ENCODE data around the gene TFIP11.
A peak's percentile ranks its signal among the peaks of the same experiment; 100 is the strongest.

Gene TFIP11

DNA sequence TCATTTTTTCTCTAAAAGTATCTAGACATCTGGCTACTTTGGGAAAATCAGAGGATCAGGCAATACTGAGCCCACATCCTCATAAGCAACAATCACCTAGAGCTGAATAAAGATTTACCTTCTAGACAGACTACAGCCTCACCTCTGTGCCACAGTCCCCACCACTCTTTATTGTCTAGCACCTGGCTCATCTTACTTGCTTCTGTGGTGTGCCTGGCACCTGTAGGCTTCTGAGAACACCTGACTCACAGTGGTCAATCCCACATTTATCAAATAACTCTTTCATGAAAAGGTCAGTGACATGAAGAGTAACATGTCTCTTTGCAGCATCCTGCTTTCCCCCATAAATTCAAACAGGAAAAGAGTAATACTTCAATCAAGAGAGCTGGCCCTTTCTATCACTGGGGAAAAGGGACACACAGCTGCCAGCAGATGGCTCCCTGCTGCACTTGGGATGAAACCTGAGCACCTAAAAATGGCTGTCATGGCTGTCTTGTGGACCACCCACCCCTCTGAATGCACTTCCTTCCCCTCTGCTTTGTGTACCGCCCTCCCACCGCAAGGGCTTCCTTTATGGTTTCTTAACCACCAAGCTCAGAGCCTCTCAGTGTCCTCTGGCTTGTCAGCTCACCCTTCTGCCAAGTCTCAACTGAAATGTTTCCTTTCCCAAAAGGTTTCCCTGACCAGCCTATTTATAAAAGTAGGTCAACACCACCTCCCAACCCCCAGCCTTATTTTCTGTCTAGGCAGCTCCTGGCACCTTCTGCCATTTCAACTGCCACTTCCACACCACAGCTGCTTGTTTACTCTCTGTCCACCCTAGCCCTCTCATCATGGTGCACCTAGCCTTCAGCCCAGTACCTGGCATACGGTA lies 9.3 kb downstream of the TFIP11 start:
- DNase-seq = peak; percentile 71

DNA sequence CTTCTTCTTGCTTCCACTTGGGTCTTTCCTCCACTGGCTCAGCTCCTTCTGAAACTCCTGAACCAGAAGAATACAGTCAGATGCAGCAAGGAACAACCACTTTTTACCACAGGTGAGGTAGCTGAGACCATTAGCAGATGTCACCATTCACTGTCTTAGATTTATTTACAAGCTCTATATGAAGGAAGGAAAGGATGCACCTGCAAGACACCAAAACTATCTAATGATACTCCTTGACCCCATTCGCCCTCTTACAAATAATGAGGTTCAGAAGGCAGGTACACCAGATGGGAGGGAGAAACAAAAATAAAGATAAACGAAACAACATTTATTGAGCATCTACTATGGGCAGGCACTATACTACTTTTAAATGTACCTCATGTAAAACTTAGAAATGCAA lies 10.3 kb downstream of the TFIP11 start:
- DNase-seq = no peak

DNA sequence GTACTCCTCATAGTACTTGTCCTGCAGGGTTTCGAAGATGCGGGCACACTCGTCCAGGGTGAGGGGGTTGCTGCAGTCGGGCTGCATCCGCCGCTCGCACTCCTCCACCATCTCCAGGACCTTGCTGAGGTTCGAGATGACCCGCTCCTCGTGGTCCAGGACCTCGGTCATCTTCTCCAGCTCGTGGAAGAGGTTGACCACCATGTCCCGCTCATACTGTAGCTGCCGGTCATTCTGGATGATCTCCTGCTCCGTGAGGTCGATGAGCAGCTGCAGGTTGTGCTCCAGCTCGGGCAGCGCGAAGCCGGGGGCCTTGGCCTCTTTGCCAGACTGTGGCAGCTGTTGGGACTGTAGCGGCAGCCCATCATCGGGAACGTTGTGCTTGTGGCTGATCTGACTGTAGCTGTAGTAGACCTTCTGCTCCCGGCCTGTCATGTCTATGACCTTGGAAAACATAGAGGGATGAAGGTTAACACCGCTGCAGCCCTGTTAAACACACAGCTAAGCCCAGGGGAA lies 13.0 kb downstream of the TFIP11 start:
- DNase-seq = no peak

DNA sequence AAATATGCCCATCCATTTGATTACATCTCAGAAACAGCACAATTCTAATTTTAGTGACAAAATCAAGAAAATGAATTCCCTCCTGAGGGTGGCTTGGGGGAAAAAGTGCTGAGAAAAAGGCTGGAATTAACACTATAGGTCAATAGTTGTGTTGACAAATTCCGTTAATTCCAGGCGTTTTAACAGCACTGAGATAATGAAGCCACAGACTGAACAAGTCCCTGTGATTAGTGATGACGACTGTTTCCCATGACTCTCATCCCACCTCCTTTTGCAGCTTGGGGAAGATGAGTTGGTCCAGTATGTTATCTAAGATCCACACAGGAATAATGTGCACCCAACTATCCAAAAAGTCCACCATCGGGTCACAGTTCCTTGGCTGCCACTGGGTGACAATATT lies 15.8 kb downstream of the TFIP11 start:
- no peak for DNase-seq

DNA sequence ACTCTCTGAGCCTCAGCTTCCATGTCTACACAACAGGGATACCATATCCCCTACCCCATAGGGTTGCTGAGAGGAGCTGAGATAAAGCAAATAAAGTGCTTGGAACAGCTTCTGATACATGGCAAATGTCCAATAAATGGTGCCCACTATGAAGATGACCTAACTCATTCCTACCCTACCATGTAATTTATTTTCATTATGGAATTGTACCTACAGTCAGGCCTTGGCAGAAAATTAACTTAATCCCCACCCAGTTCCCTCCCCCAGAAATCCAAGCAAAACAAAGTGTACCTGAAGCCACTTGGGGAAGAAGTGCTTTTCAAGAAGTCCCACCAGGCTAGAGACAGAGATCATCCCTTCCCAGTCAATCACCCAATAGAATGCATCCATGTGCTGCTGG lies 17.8 kb downstream of the TFIP11 start:
- no peak for DNase-seq

DNA sequence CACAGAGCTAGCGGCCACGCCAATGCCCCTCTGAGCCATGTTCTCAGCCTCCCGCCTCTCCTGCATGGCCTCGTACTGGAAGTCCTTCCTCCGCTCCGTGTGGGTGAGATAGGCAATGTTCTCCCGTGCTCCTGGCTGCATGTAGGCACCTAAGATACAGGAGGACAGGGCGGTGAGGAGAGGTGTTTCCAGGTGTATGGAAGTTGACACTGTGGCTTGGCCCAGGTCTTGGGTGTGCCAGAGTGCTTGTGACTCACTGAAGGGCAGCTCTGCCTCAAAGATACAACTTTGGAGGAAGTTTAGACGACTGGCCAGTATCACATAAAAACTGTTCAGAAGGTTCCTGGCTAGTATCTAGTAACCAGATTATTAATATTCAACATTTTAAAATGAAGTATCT lies 20.1 kb downstream of the TFIP11 start:
- no peak for DNase-seq

DNA sequence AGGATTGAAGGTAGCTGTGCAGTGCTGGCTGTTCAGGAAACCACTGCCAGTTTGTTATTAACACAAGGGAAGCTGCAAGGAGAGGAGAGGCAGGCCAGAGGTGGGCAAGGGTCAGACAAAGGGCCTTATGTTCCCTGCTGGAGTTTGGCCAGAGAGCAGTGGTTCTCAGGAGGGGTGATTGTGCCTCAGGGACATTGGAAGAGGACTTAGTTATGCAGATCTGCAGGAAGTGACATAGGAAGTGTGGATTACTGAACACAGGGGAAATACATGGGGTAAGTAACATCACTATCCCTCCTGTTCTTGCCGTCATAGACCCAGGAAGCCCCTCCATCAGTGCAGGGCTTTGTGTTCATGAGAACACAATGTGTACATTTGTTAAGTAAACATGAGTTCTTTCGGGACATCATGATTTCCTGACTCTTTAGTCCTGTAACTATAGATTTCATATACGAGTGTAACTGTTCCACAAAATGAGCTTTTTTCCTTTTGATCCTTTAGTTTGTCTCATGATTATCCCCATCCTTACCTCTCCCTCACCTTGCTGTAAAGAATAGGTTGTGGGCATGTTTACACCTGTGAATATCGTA lies 22.7 kb downstream of the TFIP11 start:
- DNase-seq = no peak

DNA sequence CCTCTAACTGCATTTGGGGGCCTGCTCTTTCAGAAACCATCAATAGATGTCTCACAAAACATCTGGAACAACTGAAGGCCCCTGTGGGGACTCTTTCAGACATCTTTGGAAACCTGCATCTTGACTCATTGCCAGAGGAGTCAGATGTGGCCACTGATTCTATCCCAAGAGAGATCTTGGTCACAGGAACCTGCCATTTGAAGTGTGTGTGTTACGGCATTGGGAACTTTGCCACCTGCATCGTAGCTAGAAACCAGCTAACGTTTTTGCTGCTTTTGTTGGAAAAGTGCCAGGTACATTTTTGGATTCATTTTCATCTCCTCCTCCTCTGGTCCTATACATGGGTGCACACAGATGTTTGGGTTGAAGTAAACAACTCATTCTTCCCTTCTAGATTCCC lies 24.3 kb downstream of the TFIP11 start:
- DNase-seq = no peak

DNA sequence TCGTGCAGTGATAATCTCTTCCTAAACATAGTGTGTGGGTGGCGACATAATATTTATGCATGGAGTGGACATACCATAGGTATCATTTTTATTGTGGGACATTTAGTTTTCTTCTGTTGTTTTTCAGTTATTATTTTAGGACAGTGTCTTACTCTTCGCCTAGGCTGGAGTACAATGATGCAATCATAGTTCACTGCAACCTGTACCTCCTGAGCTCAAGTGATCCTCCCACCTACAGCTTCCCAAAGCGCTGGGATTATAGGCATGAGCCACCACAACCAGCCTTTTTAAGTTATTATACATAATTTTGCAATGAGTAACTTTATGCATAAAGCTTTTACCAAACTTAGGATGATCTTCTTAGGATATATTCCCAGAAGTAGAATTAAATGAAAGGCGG lies 25.9 kb downstream of the TFIP11 start:
- no peak for DNase-seq

DNA sequence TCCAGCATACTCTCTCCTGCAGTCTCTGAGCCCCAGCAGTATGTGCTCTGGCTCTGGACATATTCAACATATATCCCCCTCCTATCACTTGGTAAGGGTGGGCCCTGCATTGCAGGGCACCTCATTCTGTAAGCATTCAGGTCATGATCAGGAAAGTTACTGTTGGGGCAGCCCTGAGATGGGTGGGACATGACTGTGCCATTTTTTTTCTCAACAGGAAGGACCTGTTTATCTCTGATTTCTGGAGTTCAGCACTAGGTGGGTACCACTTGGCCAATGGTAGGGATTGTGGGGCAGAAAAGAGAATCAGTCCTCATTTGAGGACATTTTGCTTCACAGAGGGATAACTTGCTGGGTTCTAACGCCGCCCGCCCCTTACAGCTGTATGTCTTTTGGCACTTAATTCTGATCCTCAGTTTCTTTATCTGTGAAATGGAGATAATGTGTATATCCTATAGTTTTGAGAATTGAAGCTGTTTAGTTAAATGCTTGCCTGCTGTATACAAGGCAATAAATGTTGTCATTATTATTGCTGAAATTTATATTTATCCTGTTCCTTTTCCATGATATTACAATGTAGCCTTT lies 26.4 kb downstream of the TFIP11 start:
- no peak for DNase-seq

DNA sequence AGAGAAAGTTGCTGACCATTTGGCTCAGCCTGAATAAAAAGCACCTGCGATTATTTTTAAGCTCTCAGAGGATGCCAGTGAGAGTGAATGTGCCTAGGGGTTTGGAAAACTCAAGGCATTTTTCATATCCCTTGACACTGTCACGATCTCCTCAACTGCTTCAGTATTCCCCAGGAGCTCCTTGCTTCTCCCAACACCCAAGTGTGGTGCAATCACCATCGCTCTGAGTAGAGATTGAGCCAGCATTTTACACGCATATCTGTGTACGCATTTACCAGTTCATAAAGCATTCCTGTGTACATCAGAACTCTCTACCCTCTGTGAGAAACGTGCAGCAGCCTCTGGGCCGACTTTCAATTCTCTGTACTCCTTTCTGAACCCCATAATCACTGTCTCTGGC lies 27.3 kb downstream of the TFIP11 start:
- no peak for DNase-seq

DNA sequence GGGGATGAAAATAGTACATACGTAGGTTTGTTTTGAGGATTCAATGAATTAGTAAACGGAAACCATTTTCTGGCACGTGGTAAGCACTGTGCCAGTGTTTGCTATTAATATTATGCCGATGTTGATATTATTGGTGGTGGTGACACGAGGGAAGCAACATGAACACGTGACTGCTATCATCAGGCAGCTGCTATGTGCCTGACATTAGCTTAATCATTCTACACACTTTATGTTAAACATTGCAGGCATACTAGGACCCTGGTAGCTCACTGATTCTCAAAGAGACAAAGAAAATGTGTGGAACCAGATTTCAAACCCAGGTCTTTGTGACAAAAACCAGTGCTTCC lies 27.9 kb downstream of the TFIP11 start:
- no peak for DNase-seq

DNA sequence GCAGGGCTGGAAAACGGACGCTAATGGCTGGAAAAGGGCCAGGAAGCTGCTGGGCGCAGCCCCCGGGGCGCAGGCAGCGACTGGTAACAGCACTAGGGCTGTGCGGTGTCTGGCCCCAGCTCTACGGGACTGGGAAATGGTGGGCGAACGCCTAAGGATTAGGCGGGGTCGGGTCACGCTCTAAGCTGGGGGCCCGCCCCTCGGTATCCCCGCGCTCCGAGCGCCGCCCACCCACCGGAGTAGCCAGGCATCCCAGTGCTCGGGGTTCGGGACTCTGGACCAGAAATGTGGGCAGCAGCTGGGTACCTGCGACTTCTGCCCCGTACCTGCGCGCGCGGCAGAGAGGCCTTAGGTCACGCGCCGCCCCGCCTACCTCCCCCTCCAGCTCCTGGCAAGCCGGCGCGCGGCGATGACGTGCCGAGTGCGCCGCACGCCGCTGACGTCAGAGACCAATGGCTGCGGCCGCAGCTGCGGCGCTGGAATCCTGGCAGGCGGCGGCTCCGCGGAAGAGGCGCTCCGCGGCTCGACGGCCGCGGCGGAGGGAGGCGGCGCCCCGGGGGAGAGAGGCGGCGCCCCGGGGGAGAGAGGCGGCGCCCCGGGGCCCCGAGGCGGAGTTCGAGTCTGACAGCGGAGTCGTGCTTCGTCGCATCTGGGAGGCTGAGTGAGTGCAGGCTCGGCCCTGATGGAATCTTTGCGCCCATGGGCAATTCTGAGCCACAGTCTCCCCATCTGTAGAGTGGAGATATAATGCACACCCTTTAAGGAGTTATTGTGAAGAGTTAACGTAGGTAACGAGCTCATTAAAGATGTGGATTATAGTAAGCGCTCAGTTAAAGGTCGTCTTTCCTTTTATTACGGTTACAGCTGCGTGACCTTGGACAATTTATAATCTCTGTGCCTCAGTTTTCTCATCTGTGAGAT lies 28.6 kb downstream of the TFIP11 start, which contains the start of the genes HPS4 and SRRD:
Gene HPS4 (minus strand): TSS at position 345 of the 921 bp plus-strand sequence. CDS start 2,021 bp downstream, outside the sequence.
Gene SRRD (plus strand): TSS at position 439 of the 921 bp plus-strand sequence. CDS start 14 bp downstream, at position 453.
- DNase-seq = peak; percentile 94

DNA sequence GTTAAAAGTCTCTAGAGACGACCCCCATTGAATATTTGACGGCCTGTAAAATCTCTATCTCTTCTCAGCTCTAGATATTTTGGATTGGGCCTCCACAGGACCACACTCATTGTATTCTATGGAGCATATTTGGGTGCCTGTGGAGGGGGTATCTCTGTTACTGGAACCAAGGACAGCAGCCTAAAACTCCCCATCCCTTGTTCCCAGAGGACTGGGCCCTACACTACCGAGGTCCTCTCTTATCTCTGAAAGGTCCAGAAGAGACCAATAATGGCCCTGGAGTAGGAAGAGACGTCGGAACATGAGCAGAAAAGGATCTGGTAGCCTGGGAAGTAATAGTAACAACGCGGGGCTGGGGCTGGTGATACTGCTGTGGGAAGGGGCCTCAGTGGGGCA lies 29.2 kb downstream of the TFIP11 start:
- no peak for DNase-seq

DNA sequence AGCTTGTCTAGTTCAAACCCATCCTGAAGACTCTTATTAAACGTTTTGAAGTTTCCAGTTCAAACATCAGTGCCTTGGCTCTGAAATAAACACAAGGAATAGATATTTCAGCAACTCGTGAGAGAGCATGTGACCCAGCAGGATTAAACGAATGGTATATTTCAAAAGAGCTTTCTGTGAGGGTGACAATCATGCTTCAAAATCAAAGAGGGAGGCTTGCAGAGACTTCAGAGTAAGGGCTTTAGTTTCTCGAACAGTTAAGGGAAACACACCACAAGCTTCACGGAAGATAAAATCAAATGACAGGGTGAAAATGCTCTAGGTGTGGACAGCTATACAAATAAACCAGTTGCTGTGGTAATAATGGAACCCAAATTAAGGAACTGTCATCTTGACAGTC lies 30.1 kb downstream of the TFIP11 start:
- DNase-seq = no peak

DNA sequence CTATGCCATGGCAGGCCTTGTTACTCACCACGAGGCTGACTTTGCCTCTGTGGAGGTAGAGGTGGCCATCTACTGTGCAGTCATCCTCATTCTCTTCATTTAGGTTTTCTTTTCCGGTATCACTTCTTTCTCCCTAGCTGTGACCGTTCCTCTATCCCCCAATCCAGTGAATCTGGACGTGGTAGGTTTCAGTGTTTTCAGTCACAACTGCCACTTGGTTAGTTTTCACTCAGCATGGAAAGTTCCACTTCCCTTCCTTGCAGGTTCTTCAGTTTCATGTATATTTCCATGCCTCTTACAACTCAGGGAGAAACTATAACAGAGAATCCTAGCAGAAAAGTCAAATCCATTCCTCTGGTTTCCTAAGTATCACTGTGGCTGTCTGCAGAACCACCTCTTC lies 30.6 kb downstream of the TFIP11 start:
- no peak for DNase-seq

DNA sequence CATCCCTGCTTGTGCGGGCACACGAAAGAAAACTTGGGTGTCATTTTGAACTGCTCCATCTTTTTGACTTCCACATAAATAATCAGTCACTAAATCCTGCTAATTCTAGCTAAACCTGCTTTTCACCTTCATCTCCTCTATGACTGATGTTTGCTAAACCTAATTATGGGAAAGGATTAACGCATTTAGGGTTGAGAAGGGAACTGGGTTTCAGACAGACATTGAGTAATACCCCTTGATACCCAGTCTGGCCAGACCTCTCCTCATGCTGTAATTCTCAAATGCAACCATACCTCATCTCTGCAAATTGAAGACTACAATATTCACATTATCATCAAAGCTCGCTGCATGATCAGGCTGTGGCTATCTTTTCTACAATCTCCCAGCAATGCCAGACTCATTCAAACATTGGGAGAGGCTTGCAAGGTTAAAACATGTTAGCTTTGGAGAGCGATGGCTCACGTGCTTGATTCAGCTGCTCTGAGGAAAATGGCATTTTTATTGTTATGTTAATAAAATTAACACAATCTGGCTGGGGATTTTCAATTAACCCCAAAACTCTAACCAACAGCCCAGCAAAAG lies 31.1 kb downstream of the TFIP11 start:
- no peak for DNase-seq

DNA sequence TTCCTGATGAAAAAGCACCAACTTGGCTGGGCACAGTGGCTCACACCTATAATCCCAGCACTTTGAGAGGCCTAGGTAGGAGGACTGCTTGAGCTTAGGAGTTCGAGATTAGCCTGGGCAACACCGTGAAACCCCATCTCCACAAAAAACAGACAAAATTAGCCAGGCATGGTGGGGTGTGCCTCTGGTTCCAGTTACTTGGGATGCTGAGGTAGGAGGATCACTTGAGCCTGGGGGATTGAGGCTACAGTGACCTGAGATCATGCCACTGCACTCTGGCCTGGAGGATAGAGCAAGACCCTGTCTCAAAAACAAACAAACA lies 31.7 kb downstream of the TFIP11 start:
- no peak for DNase-seq

DNA sequence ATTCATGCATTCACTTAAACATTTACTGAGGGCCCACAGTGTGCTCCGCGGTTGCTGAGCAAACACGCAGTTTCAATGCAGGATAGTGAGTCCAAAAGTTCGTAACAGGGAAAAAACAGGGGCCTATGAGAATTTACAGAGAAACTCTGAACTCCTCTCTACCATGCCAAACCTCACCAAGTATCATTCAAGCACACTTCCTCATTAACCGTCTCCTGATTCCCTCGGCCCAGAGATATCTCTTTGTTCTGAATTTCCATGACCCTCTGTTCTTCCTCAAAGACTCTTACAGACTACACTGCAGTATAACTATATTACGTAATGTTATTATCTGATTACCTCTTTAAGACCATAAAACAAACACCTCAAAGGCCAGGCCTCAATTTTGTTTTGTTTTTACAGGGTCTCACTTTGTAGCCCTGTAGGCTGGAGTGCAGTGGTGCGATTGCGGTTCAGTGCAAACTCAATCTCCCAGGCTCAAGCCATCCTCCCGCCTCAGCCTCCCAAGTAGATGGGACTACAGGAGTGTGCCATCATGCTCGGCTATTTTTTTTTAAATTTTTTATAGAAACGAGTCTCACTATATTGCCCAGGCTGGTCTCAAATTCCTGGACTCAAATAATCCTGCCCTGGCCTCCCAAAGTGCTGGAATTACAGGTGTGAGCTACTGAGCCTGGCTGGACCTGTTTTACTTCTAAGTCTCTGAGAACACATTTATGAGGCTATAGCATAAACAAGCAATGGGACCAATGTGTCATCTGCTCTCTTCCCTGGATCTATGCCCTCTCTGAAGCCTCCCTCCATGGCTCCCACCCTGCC lies 32.3 kb downstream of the TFIP11 start:
- DNase-seq = no peak

DNA sequence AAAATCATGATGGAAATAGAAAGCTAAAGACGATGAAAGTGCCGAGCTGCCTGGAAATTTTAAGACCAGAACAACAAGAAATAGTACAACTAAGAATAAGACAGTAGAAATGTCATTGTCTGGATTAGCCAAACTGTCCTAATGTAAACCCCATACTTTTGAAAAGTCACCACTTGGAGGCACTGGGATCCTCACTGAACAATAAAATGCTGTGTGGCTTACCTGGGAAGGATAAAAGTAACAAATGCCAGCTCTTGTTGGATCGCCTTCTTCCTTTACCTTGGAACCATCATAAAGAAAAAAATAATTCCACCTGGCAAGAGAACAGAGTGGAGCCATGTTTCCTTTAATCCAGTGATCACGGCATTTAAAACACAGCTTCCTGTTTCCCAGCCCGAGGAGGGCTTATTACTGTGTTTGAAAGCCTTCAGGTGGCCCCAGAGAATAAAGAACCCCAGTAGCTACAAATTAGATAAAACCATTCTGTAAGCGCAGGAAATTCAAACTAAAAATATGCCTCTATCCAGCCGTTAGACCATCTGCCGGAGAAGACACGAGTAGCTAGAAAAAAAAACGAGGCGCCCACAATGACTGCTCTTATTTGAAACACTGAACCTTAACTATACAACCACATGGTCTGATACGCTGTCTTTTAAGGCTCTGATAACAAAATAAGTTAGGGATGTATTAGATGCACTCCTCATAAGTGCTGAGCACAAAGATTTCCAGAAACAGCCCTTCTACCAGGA lies 33.1 kb downstream of the TFIP11 start:
- no peak for DNase-seq

DNA sequence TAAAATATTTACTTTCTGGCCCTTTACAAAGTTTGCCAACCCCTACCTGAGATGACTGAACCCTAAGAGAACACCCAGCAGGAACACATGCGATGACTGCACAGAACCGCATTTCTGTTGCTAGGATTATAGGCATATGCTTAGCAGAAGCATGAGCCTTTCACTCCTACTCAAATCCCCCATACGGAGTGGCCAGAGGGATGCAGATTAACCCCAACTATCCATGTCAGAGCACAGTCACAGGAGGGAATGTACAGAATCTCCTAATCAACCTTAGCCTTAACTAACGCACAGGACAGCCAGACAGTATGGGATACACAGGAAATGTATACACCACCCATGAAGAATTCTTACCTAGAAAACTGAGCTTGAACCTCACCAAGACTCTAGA lies 34.9 kb downstream of the TFIP11 start:
- DNase-seq = no peak
